ENCODE data around the gene SPAG16. TPM values are rescaled to one million over a fixed set of nuclear protein-coding genes. Genes with fewer than 3 reads are reported as not detected.
A peak's percentile ranks its signal among the peaks of the same experiment; 100 is the strongest.
"Not testable (repeated sequence)": the region's sequence is repeated elsewhere in the genome, so short reads cannot be mapped to it uniquely, and the experiment has no call there.

SPAG16 gene
- total and polyA plus RNA-seq, 2 donors, result 17.7 to 104 TPM

DNA sequence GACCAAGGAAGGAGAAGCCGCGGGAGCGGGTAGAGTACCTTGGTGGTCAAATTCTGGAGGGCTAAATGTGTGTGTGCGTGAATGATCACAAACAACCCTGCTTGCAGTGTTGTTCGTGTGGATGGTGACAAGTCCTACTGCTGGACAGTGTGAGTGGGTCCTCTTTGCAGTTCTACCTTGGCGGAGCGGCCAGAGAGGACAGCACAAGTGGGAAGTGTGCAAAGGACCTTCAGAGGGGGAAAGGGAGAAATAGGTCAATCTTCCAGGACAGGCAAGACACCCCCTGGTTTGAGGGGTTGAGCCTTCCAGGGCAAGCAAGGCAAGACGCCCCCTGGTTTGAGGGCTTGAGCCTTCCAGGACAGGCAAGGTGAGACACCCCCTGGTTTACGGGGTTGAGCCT is 122.8 kb downstream of the SPAG16 start:
- not testable (repeated sequence) for H3K4me3 ChIP-seq (ENCODE audit: low read depth, low read length); H3K36me3 ChIP-seq (ENCODE audit: insufficient read depth); DNase-seq (ENCODE audit: extremely low spot score); H3K4me1 ChIP-seq (ENCODE audit: insufficient read depth); H3K27ac ChIP-seq (ENCODE audit: low read depth)
- WGBS, result 94% methylated on average over 9 of the region's 9 CpGs

DNA sequence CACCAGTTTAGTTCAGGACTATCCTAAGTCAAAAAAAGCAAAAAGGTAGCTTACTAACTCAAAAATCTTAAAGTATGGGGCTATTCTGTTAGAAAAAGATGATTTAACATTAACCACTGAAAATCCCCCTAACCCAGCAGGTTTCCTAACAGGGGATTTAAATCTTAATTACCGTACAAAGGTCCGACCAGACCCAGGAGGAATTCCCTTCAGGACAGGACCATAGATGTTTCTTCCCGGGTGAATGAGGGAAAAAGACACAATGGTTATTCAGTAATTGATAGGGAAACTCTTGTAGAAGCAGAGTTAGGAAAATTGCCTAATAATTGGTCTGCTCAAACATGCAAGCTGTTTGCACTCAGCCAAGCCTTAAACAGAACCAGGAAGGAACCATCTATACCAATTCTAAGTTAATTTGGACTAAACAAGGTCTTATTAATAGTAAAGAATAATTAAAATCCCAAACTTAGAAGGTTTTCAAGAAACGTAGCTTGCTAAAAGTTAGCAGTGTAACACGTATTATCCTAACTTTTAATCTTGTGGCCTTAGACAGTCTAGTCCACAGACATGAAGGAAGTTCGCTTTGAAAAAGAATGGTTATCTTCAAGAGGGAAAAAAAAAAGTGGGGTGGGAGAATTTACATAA is 124.3 kb downstream of the SPAG16 start:
- 69% methylated on average over 6 of the region's 6 CpGs for WGBS
- not testable (repeated sequence) for H3K27ac ChIP-seq (ENCODE audit: low read depth); H3K4me3 ChIP-seq (ENCODE audit: low read depth, low read length); DNase-seq (ENCODE audit: extremely low spot score); H3K4me1 ChIP-seq (ENCODE audit: insufficient read depth); H3K36me3 ChIP-seq (ENCODE audit: insufficient read depth)

GRCh38 chr2:213410687-213411086 is 126.4 kb downstream of the SPAG16 start:
- WGBS, result 90% methylated on average over 9 of the region's 9 CpGs
- not testable (repeated sequence) for DNase-seq (ENCODE audit: extremely low spot score); H3K4me1 ChIP-seq (ENCODE audit: insufficient read depth); H3K36me3 ChIP-seq (ENCODE audit: insufficient read depth); H3K4me3 ChIP-seq (ENCODE audit: low read depth, low read length); H3K27ac ChIP-seq (ENCODE audit: low read depth)

GRCh38 chr2:213411582-213412289 is 127.5 kb downstream of the SPAG16 start:
- 78% methylated on average over 10 of the region's 10 CpGs for whole genome bisulfite sequencing
- H3K4me1 ChIP-seq (ENCODE audit: insufficient read depth), result no peaks in the 10 kb centered on the region
- DNase-seq (ENCODE audit: extremely low spot score), result no peak
- no peaks in the 10 kb centered on the region for H3K36me3 ChIP-seq (ENCODE audit: insufficient read depth)
- H3K27ac ChIP-seq (ENCODE audit: low read depth), result no peak overlapping the region
- H3K4me3 ChIP-seq (ENCODE audit: low read depth, low read length), result no peak overlapping the region

GRCh38 chr2:213415093-213415492 is 130.8 kb downstream of the SPAG16 start:
- no peak for DNase-seq (ENCODE audit: extremely low spot score)
- 85% methylated on average over 1 of the region's 1 CpG for WGBS
- Histone ChIP-seq H3K4me1 (ENCODE audit: insufficient read depth) (no peaks in the 10 kb centered on the region), H3K4me3 (ENCODE audit: low read depth, low read length) (no peak overlapping the region), H3K27ac (ENCODE audit: low read depth) (no peak overlapping the region), H3K36me3 (ENCODE audit: insufficient read depth) (no peaks in the 10 kb centered on the region)

GRCh38 chr2:213416832-213417231 is 132.6 kb downstream of the SPAG16 start:
- DNase-seq (ENCODE audit: extremely low spot score), result no peak
- 20% methylated on average over 1 of the region's 1 CpG for WGBS
- H3K4me3 ChIP-seq (ENCODE audit: low read depth, low read length), result no peak overlapping the region

GRCh38 chr2:213419980-213420379 is 135.7 kb downstream of the SPAG16 start:
- 52% methylated on average over 1 of the region's 1 CpG for WGBS
- Histone ChIP-seq H3K4me3 (ENCODE audit: low read depth, low read length) (no peak overlapping the region), H3K27ac (ENCODE audit: low read depth) (no peak overlapping the region), H3K36me3 (ENCODE audit: insufficient read depth) (no peaks in the 10 kb centered on the region), H3K4me1 (ENCODE audit: insufficient read depth) (no peaks in the 10 kb centered on the region)
- DNase-seq (ENCODE audit: extremely low spot score), result no peak

More at GRCh38 chr2:213416832-213417231, 132.6 kb downstream of the SPAG16 start:
- no peak overlapping the region for H3K27ac ChIP-seq (ENCODE audit: low read depth)
- H3K36me3 ChIP-seq (ENCODE audit: insufficient read depth), result no peaks in the 10 kb centered on the region
- H3K4me1 ChIP-seq (ENCODE audit: insufficient read depth), result no peaks in the 10 kb centered on the region

DNA sequence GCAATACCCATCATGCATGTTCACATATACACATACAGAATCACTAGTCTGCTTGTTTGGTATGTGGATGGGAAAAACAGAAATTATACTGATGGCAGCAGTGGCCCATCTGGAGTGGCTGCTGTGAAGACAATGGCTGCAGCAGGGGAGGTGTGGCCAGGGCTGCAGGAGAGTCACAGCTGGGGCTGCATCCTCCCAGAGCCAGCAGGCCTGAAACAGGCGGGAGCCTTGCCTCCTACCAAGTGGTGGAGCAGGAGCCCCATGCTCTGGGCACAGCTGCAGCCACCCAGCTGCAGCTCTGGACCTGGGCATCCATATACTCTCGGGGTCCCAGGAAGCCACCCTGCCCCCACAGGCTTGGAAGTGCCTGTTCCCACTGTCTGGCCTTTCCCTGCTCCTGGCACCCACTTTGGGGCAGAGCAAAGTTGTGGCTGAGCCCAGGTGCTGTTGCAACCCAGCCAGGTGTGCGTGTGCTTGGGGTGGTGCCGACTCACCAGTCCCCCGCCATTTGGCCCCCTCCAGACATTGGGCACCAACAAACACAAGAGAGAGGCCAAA is 136.6 kb downstream of the SPAG16 start:
- 89% methylated on average over 5 of the region's 5 CpGs for WGBS
- DNase-seq (ENCODE audit: extremely low spot score), result no peak
- Histone ChIP-seq H3K4me1 (ENCODE audit: insufficient read depth) (no peaks in the 10 kb centered on the region), H3K4me3 (ENCODE audit: low read depth, low read length) (no peak overlapping the region), H3K27ac (ENCODE audit: low read depth) (no peak overlapping the region), H3K36me3 (ENCODE audit: insufficient read depth) (no peaks in the 10 kb centered on the region)

DNA sequence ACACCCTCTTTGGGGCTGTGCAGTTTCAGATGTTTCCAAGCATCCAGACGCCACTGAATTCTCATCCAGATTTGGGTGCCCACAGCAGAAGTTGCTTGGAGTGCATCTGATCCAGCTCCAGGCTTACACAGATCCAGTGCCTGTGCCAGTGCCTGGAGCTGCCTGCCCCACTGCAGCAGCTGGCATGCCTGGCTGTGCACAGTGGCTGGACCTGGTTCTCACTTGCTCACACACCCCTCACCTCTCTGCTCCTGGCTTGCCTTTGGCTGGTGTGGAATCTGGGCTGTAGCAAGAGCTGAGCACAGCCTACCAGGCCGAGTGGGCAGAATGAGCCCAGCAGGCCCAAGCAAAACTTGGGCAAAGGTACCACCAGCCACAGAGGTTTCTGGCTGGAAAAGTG is 137.9 kb downstream of the SPAG16 start:
- H3K4me3 ChIP-seq (ENCODE audit: low read depth, low read length), result no peak overlapping the region
- WGBS, result 84% methylated on average over 2 of the region's 2 CpGs
- H3K36me3 ChIP-seq (ENCODE audit: insufficient read depth), result no peaks in the 10 kb centered on the region
- DNase-seq (ENCODE audit: extremely low spot score), result no peak
- no peak overlapping the region for H3K27ac ChIP-seq (ENCODE audit: low read depth)
- no peaks in the 10 kb centered on the region for H3K4me1 ChIP-seq (ENCODE audit: insufficient read depth)

- no peaks in the 10 kb centered on the region for H3K4me1 ChIP-seq (ENCODE audit: insufficient read depth)
- no peak for DNase-seq (ENCODE audit: extremely low spot score)
- H3K36me3 ChIP-seq (ENCODE audit: insufficient read depth), result no peaks in the 10 kb centered on the region
- no peak overlapping the region for H3K4me3 ChIP-seq (ENCODE audit: low read depth, low read length)
- 65% methylated on average over 1 of the region's 1 CpG for WGBS
- no peak overlapping the region for H3K27ac ChIP-seq (ENCODE audit: low read depth)
Observed at GRCh38 chr2:213425618-213426017, 141.4 kb downstream of the SPAG16 start.

DNA sequence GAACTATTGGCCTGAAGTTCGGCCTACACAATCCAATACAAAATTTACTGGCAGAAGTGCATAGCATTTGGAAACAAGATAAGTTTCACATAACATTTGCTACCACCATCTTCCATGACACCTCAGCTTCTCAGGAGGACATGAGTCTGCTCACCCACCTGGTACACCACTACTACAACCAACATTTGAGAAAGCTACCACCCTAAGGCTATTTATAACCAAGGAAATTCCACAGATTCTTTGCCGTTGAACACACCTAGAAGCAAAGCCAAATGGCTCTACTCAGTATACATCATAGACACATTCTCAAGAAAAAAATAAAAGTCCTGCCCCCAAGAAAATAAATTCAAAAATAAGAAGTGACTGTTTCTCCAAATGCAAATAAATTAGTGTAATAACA is 145.3 kb downstream of the SPAG16 start:
- Histone ChIP-seq H3K4me1 (ENCODE audit: insufficient read depth) (no peaks in the 10 kb centered on the region), H3K27ac (ENCODE audit: low read depth) (no peak overlapping the region), H3K36me3 (ENCODE audit: insufficient read depth) (no peaks in the 10 kb centered on the region), H3K4me3 (ENCODE audit: low read depth, low read length) (no peak overlapping the region)
- no peak for DNase-seq (ENCODE audit: extremely low spot score)
- WGBS, result 60% methylated on average over 2 of the region's 2 CpGs

- Histone ChIP-seq H3K36me3 (ENCODE audit: insufficient read depth) (no peaks in the 10 kb centered on the region), H3K27ac (ENCODE audit: low read depth) (no peak overlapping the region), H3K4me3 (ENCODE audit: low read depth, low read length) (no peak overlapping the region), H3K4me1 (ENCODE audit: insufficient read depth) (no peaks in the 10 kb centered on the region)
- no peak for DNase-seq (ENCODE audit: extremely low spot score)
- 75% methylated on average over 2 of the region's 2 CpGs for WGBS
Observed at GRCh38 chr2:213443921-213444320, 159.7 kb downstream of the SPAG16 start.

DNA sequence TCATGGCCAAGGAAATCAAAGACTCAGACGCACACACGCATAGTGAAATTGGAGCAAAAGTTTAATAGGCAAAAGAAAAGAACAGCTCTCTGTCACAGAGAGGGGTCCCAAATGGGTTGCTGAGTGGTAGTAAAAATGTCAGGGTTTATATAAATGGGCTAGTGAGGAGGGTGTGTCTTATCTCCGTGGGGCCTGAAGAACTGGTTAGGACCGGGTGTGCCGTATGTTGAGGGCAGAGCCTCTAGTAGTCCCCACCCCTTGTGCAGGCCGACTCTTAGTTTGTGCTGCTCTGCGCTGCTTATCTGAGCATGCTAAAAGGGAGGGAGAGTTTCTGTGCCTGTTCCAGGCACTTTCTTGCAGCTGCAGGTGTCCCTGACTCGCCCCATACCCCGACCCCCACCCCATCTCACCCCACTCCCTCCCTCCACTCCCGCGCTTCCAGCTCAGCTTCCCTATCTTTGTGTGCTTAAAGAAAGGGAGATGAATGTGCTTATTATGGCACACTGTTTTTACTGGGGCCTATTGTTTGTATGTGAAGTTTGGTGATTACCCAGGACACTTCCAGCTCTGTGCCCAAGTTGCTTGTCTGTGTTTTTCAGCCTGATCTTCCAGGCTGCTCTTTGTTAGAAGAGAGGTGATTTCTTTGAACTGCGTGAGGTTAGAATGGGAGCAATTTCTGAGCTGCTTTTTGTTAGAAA is 167.4 kb downstream of the SPAG16 start:
- Histone ChIP-seq H3K4me3 (ENCODE audit: low read depth, low read length) (no peak overlapping the region), H3K27ac (ENCODE audit: low read depth) (no peak overlapping the region), H3K36me3 (ENCODE audit: insufficient read depth) (no peaks in the 10 kb centered on the region), H3K4me1 (ENCODE audit: insufficient read depth) (no peaks in the 10 kb centered on the region)
- DNase-seq (ENCODE audit: extremely low spot score), result peak; percentile 59
- 24% methylated on average over 12 of the region's 12 CpGs for WGBS
